Mesodermal cell (in vitro differentiated cells): Measurements from ENCODE around the gene DAZAP1.

Experiments used
- H3K27ac ChIP-seq: 2 replicates; pipeline ENCODE4 v1.7.0; 2013; ENCODE audit warnings: mild to moderate bottlenecking, low read depth, low read length, moderate library complexity; ENCODE audit not compliant: severe bottlenecking
- H3K36me3 ChIP-seq: 2 replicates; pipeline ENCODE4 v1.7.1; 2013; ENCODE audit warnings: mild to moderate bottlenecking, low read length, moderate library complexity; ENCODE audit not compliant: control insufficient read depth, insufficient read depth
- H3K4me1 ChIP-seq: one replicate; pipeline ENCODE4 v1.7.1; 2013; ENCODE audit warnings: mild to moderate bottlenecking, low read length; ENCODE audit not compliant: insufficient read depth, control insufficient read depth, poor library complexity, severe bottlenecking
- H3K4me3 ChIP-seq: 2 replicates; pipeline ENCODE4 v1.7.0; 2013; ENCODE audit warnings: low read length, control low read depth, mild to moderate bottlenecking; ENCODE audit not compliant: insufficient read depth, poor library complexity, severe bottlenecking; ENCODE audit errors: extremely low read depth
- H3K9me3 ChIP-seq: 2 replicates; pipeline ENCODE4 v1.7.1; 2013; ENCODE audit warnings: mild to moderate bottlenecking, low read length, moderate library complexity; ENCODE audit not compliant: control insufficient read depth
- WGBS, 2 experiments: methylation state at CpG; one replicate each; pipeline ENCODE4 v1.1.5; 2013; ENCODE audit warnings: missing lambda C conversion rate in 2 of 2; ENCODE audit not compliant: insufficient coverage in 2 of 2; 5-methylcytosine and 5-hydroxymethylcytosine counted together

Gene DAZAP1

GRCh38 chr19:1431759-1432506, 24.5 kb downstream of the DAZAP1 start:
- 93 to 98% methylated on average over 19 to 24 of the region's 24 CpGs for WGBS, 2 experiments
- no peak overlapping the region for H3K27ac ChIP-seq
- peaks cover 11% of the 10 kb centered on the region for H3K4me1 ChIP-seq
- peaks cover 79% of the 10 kb centered on the region for H3K36me3 ChIP-seq
- no peak overlapping the region for H3K4me3 ChIP-seq
- no peaks in the 10 kb centered on the region for H3K9me3 ChIP-seq

- Histone ChIP-seq H3K9me3 (no peaks in the 10 kb centered on the region), H3K36me3 (peaks cover 73% of the 10 kb centered on the region), H3K4me1 (peaks cover 11% of the 10 kb centered on the region), H3K4me3 (no peak overlapping the region), H3K27ac (no peak overlapping the region)
- WGBS, 2 experiments: 96 to 100% methylated on average over 7 to 11 of the region's 16 CpGs
Observed at GRCh38 chr19:1432507-1432887, 25.1 kb downstream of the DAZAP1 start.

GRCh38 chr19:1433119-1434039, 26.0 kb downstream of the DAZAP1 start:
- 96% methylated on average over 32 to 44 of the region's 47 CpGs for WGBS, 2 experiments
- Histone ChIP-seq H3K4me1 (peaks cover 11% of the 10 kb centered on the region), H3K4me3 (no peak overlapping the region), H3K27ac (no peak overlapping the region), H3K9me3 (no peaks in the 10 kb centered on the region), H3K36me3 (peaks cover 64% of the 10 kb centered on the region)

GRCh38 chr19:1434040-1434366, 26.6 kb downstream of the DAZAP1 start:
- Histone ChIP-seq H3K27ac (no peak overlapping the region), H3K4me1 (peaks cover 11% of the 10 kb centered on the region), H3K36me3 (peaks cover 58% of the 10 kb centered on the region), H3K9me3 (no peaks in the 10 kb centered on the region), H3K4me3 (no peak overlapping the region)
- 91 to 98% methylated on average over 17 of the region's 17 CpGs for WGBS, 2 experiments

- Histone ChIP-seq H3K4me3 (no peak overlapping the region), H3K36me3 (peaks cover 56% of the 10 kb centered on the region), H3K9me3 (no peaks in the 10 kb centered on the region), H3K27ac (peak overlapping the region; percentile 29), H3K4me1 (peaks cover 5% of the 10 kb centered on the region)
- WGBS, 2 experiments: 89 to 94% methylated on average over 19 to 27 of the region's 39 CpGs
Observed at GRCh38 chr19:1434577-1435060, 27.2 kb downstream of the DAZAP1 start.

- peak overlapping the region; percentile 23 for H3K27ac ChIP-seq
- no peaks in the 10 kb centered on the region for H3K9me3 ChIP-seq
- H3K4me3 ChIP-seq: no peak overlapping the region
- H3K36me3 ChIP-seq: peaks cover 57% of the 10 kb centered on the region
- H3K4me1 ChIP-seq: peaks cover 11% of the 10 kb centered on the region
- WGBS, 2 experiments: 91 to 95% methylated on average over 14 to 20 of the region's 21 CpGs
Observed at GRCh38 chr19:1435378-1435989, 28.1 kb downstream of the DAZAP1 start.

- Histone ChIP-seq H3K4me1 (peaks cover 14% of the 10 kb centered on the region), H3K36me3 (peaks cover 64% of the 10 kb centered on the region), H3K27ac (peak overlapping the region; percentile 30), H3K4me3 (no peak overlapping the region), H3K9me3 (no peaks in the 10 kb centered on the region)
- WGBS, 2 experiments: 93% methylated on average over 6 to 7 of the region's 8 CpGs
Observed at GRCh38 chr19:1437609-1438008, 30.2 kb downstream of the DAZAP1 start.

GRCh38 chr19:1438035-1438932, 30.9 kb downstream of the DAZAP1 start, which contains the start of gene RPS15:
Gene RPS15 (plus strand): TSS chr19:1438396. CDS start chr19:1438426, 30 bp downstream.
- H3K4me3 ChIP-seq: peak within 1 kb of the TSS; percentile 89
- H3K4me1 ChIP-seq: peaks cover 14% of the 10 kb centered on the region
- H3K9me3 ChIP-seq: no peaks in the 10 kb centered on the region
- H3K27ac ChIP-seq: peak within 1 kb of the TSS; percentile 96
- WGBS, 2 experiments: 2 to 3% methylated on average over 87 to 93 of the region's 100 CpGs
- H3K36me3 ChIP-seq: peaks cover 60% of the 10 kb centered on the region

GRCh38 chr19:1438933-1439354, 31.6 kb downstream of the DAZAP1 start:
- 1 to 2% methylated on average over 19 to 25 of the region's 26 CpGs for WGBS, 2 experiments
- Histone ChIP-seq H3K27ac (peak overlapping the region; percentile 96), H3K36me3 (peaks cover 53% of the 10 kb centered on the region)

More at GRCh38 chr19:1438933-1439354, 31.6 kb downstream of the DAZAP1 start:
- peak overlapping the region; percentile 89 for H3K4me3 ChIP-seq
- H3K4me1 ChIP-seq: peaks cover 17% of the 10 kb centered on the region
- H3K9me3 ChIP-seq: no peaks in the 10 kb centered on the region
